SK-N-SH (cell line): ENCODE results near the gene FUT9. TPM values are rescaled to one million over a fixed set of nuclear protein-coding genes. Genes with fewer than 3 reads are reported as not detected.

Experiments
- CTCF ChIA-PET: fragments of 300-600, 350-600 bp; formaldehyde crosslinking; extraction: SDS; loops from one replicate; lab custom pipeline; 2021; lab: Yijun Ruan, JAX
- POLR2A ChIA-PET: fragments of 350-600 bp; sonication (Branson Sonifier 250); formaldehyde crosslinking; extraction: SDS; loops from one replicate; lab custom pipeline; 2020; ENCODE audit warnings: antibody characterized with exemption, inconsistent platforms; lab: Yijun Ruan, JAX
- DNase-seq: peaks from one replicate; pipeline ENCODE4 v3.0.0; 2012
- H2AFZ ChIP-seq: fragments of 200-600 bp; sonication (generic); 2 replicates; pipeline ENCODE4 v1.8.1; 2016; ENCODE audit warnings: antibody characterized with exemption, mild to moderate bottlenecking, low read depth
- H3F3A ChIP-seq: fragments of 200-600 bp; sonication (generic); replicated peaks from 2 replicates; pipeline ENCODE3; 2016; ENCODE audit warnings: antibody characterized with exemption, mild to moderate bottlenecking; ENCODE audit not compliant: insufficient read depth
- H3K27ac ChIP-seq, 2 experiments: fragments of 200-500 bp in 1 of 2; fragments of 200-600 bp in 1 of 2; sonication (Bioruptor generic) in 1 of 2; sonication (generic), shearing (Covaris generic) in 1 of 2; 2 replicates each; pipeline versions ENCODE4 v1.5.1 to v1.6.1; 2014 to 2016; ENCODE audit warnings: low read depth in 2 of 2, inconsistent platforms in 1 of 2, low read length in 1 of 2, mild to moderate bottlenecking in 1 of 2, mixed read lengths in 1 of 2
- H3K27me3 ChIP-seq: fragments of 200-600 bp; sonication (generic), shearing (Covaris generic); 2 replicates; pipeline ENCODE4 v1.6.1; 2016; ENCODE audit warnings: mixed run types; ENCODE audit not compliant: insufficient read depth
- H3K36me3 ChIP-seq, 2 experiments: fragments of 200-500 bp in 1 of 2; fragments of 200-600 bp in 1 of 2; sonication (Bioruptor generic) in 1 of 2; sonication (generic) in 1 of 2; replicated peaks in 1 of 2; 2 replicates each; pipeline versions ENCODE3 to v1.5.1; 2014 to 2016; ENCODE audit warnings: low read length in 1 of 2, mild to moderate bottlenecking in 1 of 2; ENCODE audit not compliant: insufficient read depth in 2 of 2, control insufficient read depth in 1 of 2
- H3K4me1 ChIP-seq, 2 experiments: fragments of 200-500 bp in 1 of 2; fragments of 200-600 bp in 1 of 2; sonication (Bioruptor generic) in 1 of 2; sonication (generic), shearing (Covaris generic) in 1 of 2; 2 replicates each; pipeline versions ENCODE4 v1.5.1 to v1.6.1; 2014 to 2016; ENCODE audit warnings: low read depth in 1 of 2, low read length in 1 of 2, mixed run types in 1 of 2; ENCODE audit not compliant: insufficient read depth in 2 of 2, control insufficient read depth in 1 of 2
- H3K4me2 ChIP-seq: fragments of 200-600 bp; sonication (generic), shearing (Covaris generic); 2 replicates; pipeline ENCODE4 v1.6.1; 2017; ENCODE audit warnings: mixed run types
- H3K4me3 ChIP-seq, 2 experiments: fragments of 200-500 bp in 1 of 2; fragments of 200-600 bp in 1 of 2; sonication (Bioruptor generic) in 1 of 2; sonication (generic), shearing (Covaris generic) in 1 of 2; 2 replicates each; pipeline versions ENCODE4 v1.5.1 to v1.8.1; 2014 to 2016; ENCODE audit warnings: low read depth in 2 of 2, inconsistent platforms in 1 of 2, low read length in 1 of 2, mild to moderate bottlenecking in 1 of 2, mixed read lengths in 1 of 2, moderate library complexity in 1 of 2
- H3K79me2 ChIP-seq: fragments of 200-600 bp; sonication (generic); 2 replicates; pipeline ENCODE4 v1.8.1; 2017; ENCODE audit warnings: mild to moderate bottlenecking; ENCODE audit not compliant: insufficient read depth
- H3K9ac ChIP-seq: fragments of 200-600 bp; sonication (generic); 2 replicates; pipeline ENCODE4 v1.6.1; 2017; ENCODE audit warnings: mixed run types
- H3K9me2 ChIP-seq: fragments of 200-600 bp; sonication (generic); 2 replicates; pipeline ENCODE4 v1.6.1; 2017; ENCODE audit warnings: mixed run types
- H3K9me3 ChIP-seq: fragments of 200-600 bp; sonication (generic); 2 replicates; pipeline ENCODE4 v1.6.1; 2017; ENCODE audit warnings: mixed run types, mild to moderate bottlenecking, moderate library complexity
- H4K20me1 ChIP-seq: fragments of 200-600 bp; sonication (generic); 2 replicates; pipeline ENCODE4 v1.6.1; 2017; ENCODE audit warnings: mild to moderate bottlenecking, mixed run types; ENCODE audit not compliant: insufficient read depth
- CTCF ChIP-seq: fragments of 200-600 bp; sonication (generic); IDR thresholded peaks from 2 replicates; pipeline ENCODE4 v1.6.1; 2017; ENCODE audit warnings: antibody characterized with exemption, mild to moderate bottlenecking, moderate library complexity
- ELF1 ChIP-seq: IDR thresholded peaks from 2 replicates; pipeline ENCODE4 v1.4.0; 2012
- EZH2phosphoT487 ChIP-seq: fragments of 200-600 bp; sonication (generic); IDR thresholded peaks from 2 replicates; pipeline ENCODE4 v1.6.1; 2017; ENCODE audit warnings: low read depth, mixed run types, mild to moderate bottlenecking, antibody characterized with exemption, moderate library complexity, borderline replicate concordance
- GABPA ChIP-seq: IDR thresholded peaks from 2 replicates; pipeline ENCODE4 v1.4.0; 2012; ENCODE audit warnings: low read depth, mild to moderate bottlenecking
- MEF2A ChIP-seq: IDR thresholded peaks from 2 replicates; pipeline ENCODE4 v1.4.0; 2012; ENCODE audit warnings: low read depth, borderline replicate concordance
- NFIC ChIP-seq: IDR thresholded peaks from 2 replicates; pipeline ENCODE4 v1.4.0; 2012; ENCODE audit warnings: borderline replicate concordance
- NRF1 ChIP-seq: IDR thresholded peaks from 2 replicates; pipeline ENCODE4 v1.6.1; 2012; ENCODE audit warnings: low read depth, mild to moderate bottlenecking, low read length
- PBX3 ChIP-seq: IDR thresholded peaks from 2 replicates; pipeline ENCODE4; 2012
- SIN3A ChIP-seq: IDR thresholded peaks from 2 replicates; pipeline ENCODE4 v1.6.1; 2012; ENCODE audit warnings: low read depth, mild to moderate bottlenecking, low read length, moderate library complexity, borderline replicate concordance
- SMC3 ChIP-seq: IDR thresholded peaks from 2 replicates; pipeline ENCODE4 v1.6.1; 2012; ENCODE audit warnings: low read depth, low read length, improper control_type of control experiment
- USF1 ChIP-seq: IDR thresholded peaks from 2 replicates; pipeline ENCODE4 v1.4.0; 2012; ENCODE audit warnings: low read depth, borderline replicate concordance
- YY1 ChIP-seq: IDR thresholded peaks from 2 replicates; pipeline ENCODE4 v1.4.0; 2012; ENCODE audit warnings: low read depth, mild to moderate bottlenecking
- WGBS: methylation state at CpG from one replicate; pipeline ENCODE4 v1.1.6; 2017; ENCODE audit warnings: low lambda C conversion rate; 5-methylcytosine and 5-hydroxymethylcytosine counted together
- polyA plus RNA-seq, 3 experiments: library from polyadenylated mRNA; depleted of rRNA; stranded (reverse); fragments of >200 nt; gene quantifications; 2 replicates each; pipeline ENCODE4 v1.2.3, GENCODE V29; 2012
- TF ChIP-seq, protein P1 (sequence below): fragments of 150-350 bp; IDR thresholded peaks from 2 replicates; pipeline ENCODE4 v1.6.1; 2016; ENCODE audit warnings: mild to moderate bottlenecking, low read depth, low read length
- TF ChIP-seq, protein P2 (sequence below): fragments of 150-350 bp; IDR thresholded peaks from 2 replicates; pipeline ENCODE4 v1.6.1; 2017; ENCODE audit warnings: antibody characterized with exemption, low read length, low read depth, borderline replicate concordance

Gene FUT9
- polyA plus RNA-seq, 1 of the 3 experiments (the other 2 are of a cell fraction), result under 0.01 TPM

DNA sequence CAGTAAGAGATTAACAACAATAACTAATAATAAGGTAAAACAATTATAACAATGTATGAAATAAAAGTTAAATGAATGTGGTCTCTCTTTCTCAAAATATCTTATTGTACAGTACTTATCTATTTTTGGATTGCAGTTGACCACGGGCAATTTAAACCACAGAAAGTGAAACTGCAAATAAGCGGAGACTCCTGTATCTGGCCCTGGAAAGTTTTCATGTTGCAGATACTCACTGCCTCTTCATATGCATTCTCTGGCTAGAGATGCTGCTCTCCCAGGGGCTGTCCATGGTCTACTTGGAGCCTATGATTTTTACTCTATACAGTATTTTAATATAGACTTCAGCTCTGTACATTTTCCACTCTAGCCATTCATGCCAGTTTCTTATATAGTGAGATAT is 230.8 kb downstream of the FUT9 start (continued):
- TF ChIP-seq USF1 (no peak), SIN3A (no peak), ELF1 (no peak), NFIC (no peak), MEF2A (no peak), SMC3 (no peak)

- Histone ChIP-seq H3K4me1 (no peaks in the 10 kb centered on the region), H3K9me3 (no peaks in the 10 kb centered on the region), H3K4me3 (no peak overlapping the region), H3K4me2 (no peak overlapping the region), H3K36me3 (no peaks in the 10 kb centered on the region), H3K9me2 (no peaks in the 10 kb centered on the region), H4K20me1 (no peaks in the 10 kb centered on the region), H3K9ac (no peak overlapping the region), H2AFZ (no peak overlapping the region), H3K79me2 (no peaks in the 10 kb centered on the region), H3F3A (no peaks in the 10 kb centered on the region), H3K27ac (no peak overlapping the region), H3K27me3 (no peaks in the 10 kb centered on the region)
- 38% methylated on average over 1 of the region's 1 CpG for WGBS
- no peak for DNase-seq
- no peak for TF ChIP-seq CTCF
- CTCF ChIA-PET, result no interaction called here
- POLR2A ChIA-PET, result no interaction called here
These were observed 234.0 kb downstream of the FUT9 start for GRCh38 chr6:96249755-96250154.

DNA sequence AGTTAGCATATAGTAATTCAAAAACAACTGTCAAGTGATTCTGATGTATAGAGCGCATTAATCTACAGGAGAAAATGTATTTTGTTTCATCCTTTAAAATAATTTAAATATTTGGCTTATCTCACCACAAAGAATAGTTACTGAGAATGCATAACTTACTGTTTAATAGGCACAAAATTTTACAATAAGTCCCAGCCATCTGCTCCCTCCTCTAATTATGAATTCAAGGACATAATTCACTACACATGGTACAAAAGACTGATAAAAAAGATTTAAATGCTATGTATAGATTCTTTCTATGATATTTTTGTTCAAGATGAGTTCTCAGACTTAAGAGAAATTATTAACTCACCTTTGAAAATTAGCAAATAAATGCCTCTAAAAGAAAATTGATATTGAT is 242.0 kb downstream of the FUT9 start:
- Histone ChIP-seq H3K4me1 (no peaks in the 10 kb centered on the region), H3K27me3 (no peaks in the 10 kb centered on the region), H3F3A (no peaks in the 10 kb centered on the region), H3K4me3 (no peak overlapping the region), H3K9me2 (no peaks in the 10 kb centered on the region), H3K36me3 (no peaks in the 10 kb centered on the region), H3K9ac (no peak overlapping the region), H3K9me3 (no peaks in the 10 kb centered on the region), H4K20me1 (no peaks in the 10 kb centered on the region), H3K79me2 (no peaks in the 10 kb centered on the region), H3K27ac (no peak overlapping the region), H3K4me2 (no peak overlapping the region), H2AFZ (no peak overlapping the region)
- no peak for TF ChIP-seq NRF1
- TF ChIP-seq, protein P1, sequence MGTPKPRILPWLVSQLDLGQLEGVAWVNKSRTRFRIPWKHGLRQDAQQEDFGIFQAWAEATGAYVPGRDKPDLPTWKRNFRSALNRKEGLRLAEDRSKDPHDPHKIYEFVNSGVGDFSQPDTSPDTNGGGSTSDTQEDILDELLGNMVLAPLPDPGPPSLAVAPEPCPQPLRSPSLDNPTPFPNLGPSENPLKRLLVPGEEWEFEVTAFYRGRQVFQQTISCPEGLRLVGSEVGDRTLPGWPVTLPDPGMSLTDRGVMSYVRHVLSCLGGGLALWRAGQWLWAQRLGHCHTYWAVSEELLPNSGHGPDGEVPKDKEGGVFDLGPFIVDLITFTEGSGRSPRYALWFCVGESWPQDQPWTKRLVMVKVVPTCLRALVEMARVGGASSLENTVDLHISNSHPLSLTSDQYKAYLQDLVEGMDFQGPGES, result no peak
- TF ChIP-seq PBX3, result no peak
- TF ChIP-seq, protein P2, sequence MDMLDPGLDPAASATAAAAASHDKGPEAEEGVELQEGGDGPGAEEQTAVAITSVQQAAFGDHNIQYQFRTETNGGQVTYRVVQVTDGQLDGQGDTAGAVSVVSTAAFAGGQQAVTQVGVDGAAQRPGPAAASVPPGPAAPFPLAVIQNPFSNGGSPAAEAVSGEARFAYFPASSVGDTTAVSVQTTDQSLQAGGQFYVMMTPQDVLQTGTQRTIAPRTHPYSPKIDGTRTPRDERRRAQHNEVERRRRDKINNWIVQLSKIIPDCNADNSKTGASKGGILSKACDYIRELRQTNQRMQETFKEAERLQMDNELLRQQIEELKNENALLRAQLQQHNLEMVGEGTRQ, result no peak
- TF ChIP-seq USF1, result no peak
- no peak for TF ChIP-seq EZH2phosphoT487
- no peak for TF ChIP-seq YY1
- TF ChIP-seq CTCF, result no peak
- TF ChIP-seq GABPA, result no peak
- DNase-seq, result peak; percentile 11
- CTCF ChIA-PET, result no interaction called here
- POLR2A ChIA-PET, result no interaction called here
- WGBS, result 31% methylated on average over 1 of the region's 1 CpG
